SK-N-SH treated with all-trans-retinoic acid at 6 μM for 48 hours (cell line): ENCODE measurements around the gene TAF3.

Experiments used
- CSDC2 ChIP-seq: fragments of 250-450 bp; sonication (Bioruptor Pico); IDR thresholded peaks from 2 replicates; pipeline ENCODE4 v1.5.0; 2020; ENCODE audit warnings: mild to moderate bottlenecking, moderate library complexity
- ISL1 ChIP-seq: fragments of 250-450 bp; sonication (Bioruptor Pico); IDR thresholded peaks from 2 replicates; pipeline ENCODE4 v2.1.2; 2022; ENCODE audit warnings: mild to moderate bottlenecking, moderate library complexity
- OSR1 ChIP-seq: fragments of 250-450 bp; sonication (Bioruptor Pico); IDR thresholded peaks from 2 replicates; pipeline ENCODE4 v1.8.0; 2022; ENCODE audit warnings: moderate library complexity, mild to moderate bottlenecking, inconsistent platforms
- TOX ChIP-seq: fragments of 250-450 bp; sonication (Bioruptor Pico); IDR thresholded peaks from 2 replicates; pipeline ENCODE4 v1.8.0; 2021; ENCODE audit warnings: mild to moderate bottlenecking, moderate library complexity, borderline replicate concordance
- ZNF565 ChIP-seq: fragments of 450-650 bp; formaldehyde crosslinking; conservative IDR thresholded peaks from 2 replicates; pipeline ENCODE4 v1.5.0; 2020; ENCODE audit warnings: low read depth, mild to moderate bottlenecking, moderate library complexity
- ZNF70 ChIP-seq: fragments of 450-650 bp; formaldehyde crosslinking; IDR thresholded peaks from 2 replicates; pipeline ENCODE4 v1.5.0; 2020; ENCODE audit warnings: mild to moderate bottlenecking, moderate library complexity
- ZNF8 ChIP-seq: fragments of 450-650 bp; formaldehyde crosslinking; IDR thresholded peaks from 2 replicates; pipeline ENCODE4 v1.5.0; 2020; ENCODE audit warnings: mild to moderate bottlenecking, moderate library complexity
- TF ChIP-seq, protein P1 (sequence below): fragments of 250-450 bp; sonication (Bioruptor Pico); IDR thresholded peaks from 2 replicates; pipeline ENCODE4 v1.8.0; 2020; ENCODE audit warnings: mild to moderate bottlenecking, moderate library complexity, borderline replicate concordance

DNA sequence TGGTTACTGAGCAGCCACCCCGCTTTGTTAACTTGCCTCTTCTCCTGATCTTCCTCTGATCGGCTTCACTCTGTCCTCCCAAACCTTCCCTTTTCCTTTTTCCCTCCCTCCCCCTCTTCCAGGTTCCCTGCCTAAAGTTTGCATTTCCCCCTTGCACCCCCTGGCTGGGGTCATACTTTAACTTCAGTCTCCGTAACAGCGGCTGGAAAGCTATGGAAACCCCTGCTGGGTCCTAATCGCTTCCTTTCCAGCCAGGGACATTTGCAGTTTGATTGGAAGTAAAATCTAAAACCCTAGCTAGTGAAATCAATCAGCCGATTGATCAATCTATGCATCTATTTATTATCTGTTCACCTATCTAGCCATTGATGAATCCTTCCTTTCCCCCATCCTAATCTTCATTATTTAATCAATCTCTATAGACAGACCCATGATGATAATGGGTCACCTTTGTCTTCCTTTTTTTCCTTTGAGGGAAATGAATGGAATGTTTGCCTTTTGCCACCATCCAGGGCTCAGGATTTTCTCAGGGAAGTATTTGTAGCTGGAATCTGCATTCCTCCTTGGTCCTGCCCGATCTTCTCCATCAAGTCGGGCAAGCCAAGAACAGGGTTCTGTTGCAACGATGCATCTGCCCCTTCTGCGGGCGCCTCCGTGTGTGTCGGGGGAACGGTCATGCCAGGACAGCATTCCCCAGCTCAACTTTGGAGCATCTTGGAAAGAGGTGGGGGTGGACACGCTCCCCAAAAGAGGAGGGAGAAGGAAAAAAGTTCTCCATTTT is 245.0 kb downstream of the TAF3 start:
- TF ChIP-seq OSR1 (CRISPR knock-in tag) (no peak), ZNF8 (CRISPR knock-in tag) (no peak), ISL1 (CRISPR knock-in tag) (no peak), TOX (CRISPR knock-in tag) (no peak), ZNF565 (CRISPR knock-in tag) (no peak), CSDC2 (CRISPR knock-in tag) (no peak), ZNF70 (CRISPR knock-in tag) (no peak)
- TF ChIP-seq, protein P1, sequence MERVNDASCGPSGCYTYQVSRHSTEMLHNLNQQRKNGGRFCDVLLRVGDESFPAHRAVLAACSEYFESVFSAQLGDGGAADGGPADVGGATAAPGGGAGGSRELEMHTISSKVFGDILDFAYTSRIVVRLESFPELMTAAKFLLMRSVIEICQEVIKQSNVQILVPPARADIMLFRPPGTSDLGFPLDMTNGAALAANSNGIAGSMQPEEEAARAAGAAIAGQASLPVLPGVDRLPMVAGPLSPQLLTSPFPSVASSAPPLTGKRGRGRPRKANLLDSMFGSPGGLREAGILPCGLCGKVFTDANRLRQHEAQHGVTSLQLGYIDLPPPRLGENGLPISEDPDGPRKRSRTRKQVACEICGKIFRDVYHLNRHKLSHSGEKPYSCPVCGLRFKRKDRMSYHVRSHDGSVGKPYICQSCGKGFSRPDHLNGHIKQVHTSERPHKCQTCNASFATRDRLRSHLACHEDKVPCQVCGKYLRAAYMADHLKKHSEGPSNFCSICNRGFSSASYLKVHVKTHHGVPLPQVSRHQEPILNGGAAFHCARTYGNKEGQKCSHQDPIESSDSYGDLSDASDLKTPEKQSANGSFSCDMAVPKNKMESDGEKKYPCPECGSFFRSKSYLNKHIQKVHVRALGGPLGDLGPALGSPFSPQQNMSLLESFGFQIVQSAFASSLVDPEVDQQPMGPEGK: no peak
